ENCODE results near the gene RAB4B. TPM values are rescaled to one million over a fixed set of nuclear protein-coding genes. Genes with fewer than 3 reads are reported as not detected.

Gene RAB4B
- total and polyA plus RNA-seq, 2 experiments from 2014 or later, result 27.4 to 29.0 TPM

- Mint-ChIP-seq H3K4me1 (no peaks in the 10 kb centered on the region), H3K27me3 (ENCODE audit: insufficient read depth, low read depth, poor library complexity) (peaks cover 2% of the 10 kb centered on the region), H3K27ac (no peak overlapping the region), H3K36me3 (ENCODE audit: low read depth) (peaks cover 86% of the 10 kb centered on the region), H3K9me3 (no peaks in the 10 kb centered on the region), H3K4me3 (no peak overlapping the region)
- TF ChIP-seq ZNF114 (CRISPR knock-in tag; IDR thresholded peaks at IDR 0.05), result no peak
- no peak for TF ChIP-seq ZNF331 (CRISPR knock-in tag; IDR thresholded peaks at IDR 0.05; ENCODE audit: low read depth)
- TF ChIP-seq, protein P1, sequence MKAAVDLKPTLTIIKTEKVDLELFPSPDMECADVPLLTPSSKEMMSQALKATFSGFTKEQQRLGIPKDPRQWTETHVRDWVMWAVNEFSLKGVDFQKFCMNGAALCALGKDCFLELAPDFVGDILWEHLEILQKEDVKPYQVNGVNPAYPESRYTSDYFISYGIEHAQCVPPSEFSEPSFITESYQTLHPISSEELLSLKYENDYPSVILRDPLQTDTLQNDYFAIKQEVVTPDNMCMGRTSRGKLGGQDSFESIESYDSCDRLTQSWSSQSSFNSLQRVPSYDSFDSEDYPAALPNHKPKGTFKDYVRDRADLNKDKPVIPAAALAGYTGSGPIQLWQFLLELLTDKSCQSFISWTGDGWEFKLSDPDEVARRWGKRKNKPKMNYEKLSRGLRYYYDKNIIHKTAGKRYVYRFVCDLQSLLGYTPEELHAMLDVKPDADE (IDR thresholded peaks at IDR 0.05), result no peak
- no peak for TF ChIP-seq CREB1 (CRISPR knock-in tag; IDR thresholded peaks at IDR 0.05; ENCODE audit: low read depth)
- TF ChIP-seq EZH2 (IDR thresholded peaks at IDR 0.05; ENCODE audit: low read depth, unreplicated experiment), result no peak
- TF ChIP-seq CTCF (conservative IDR thresholded peaks at IDR 0.05; ENCODE audit: low read depth in 2 of 2), result no peak
- no peak for TF ChIP-seq JUNB (IDR thresholded peaks at IDR 0.05; ENCODE audit: unreplicated experiment)
- no peak for TF ChIP-seq ZNF462 (CRISPR knock-in tag; IDR thresholded peaks at IDR 0.05)
- no peak for TF ChIP-seq NANOG (IDR thresholded peaks at IDR 0.05; ENCODE audit: borderline replicate concordance)
- peaks cover 38% of the 10 kb centered on the region for H4K20me1 ChIP-seq (replicated peaks; ENCODE audit: insufficient read depth)
- H3K27me3 ChIP-seq (ENCODE audit: insufficient read depth), result no peaks in the 10 kb centered on the region
- peaks cover 54% of the 10 kb centered on the region for H3F3A ChIP-seq (replicated peaks; ENCODE audit: low read depth)
- DNase-seq (ENCODE audit: low spot score) (no peak), ATAC-seq (no peak)
- no peak overlapping the region for H3K4me3 ChIP-seq
- no peak overlapping the region for H3K4me2 ChIP-seq
- no peaks in the 10 kb centered on the region for H3K4me1 ChIP-seq (ENCODE audit: insufficient read depth)
- peaks cover 23% of the 10 kb centered on the region; the same call in 1 of the 2 replicates for H3K79me2 ChIP-seq (replicated peaks; ENCODE audit: insufficient read depth)
- H2AFZ ChIP-seq, result no peak overlapping the region
- peaks cover 71% of the 10 kb centered on the region for H3K36me3 ChIP-seq (ENCODE audit: insufficient read depth)
- H3K27ac ChIP-seq (ENCODE audit: low read depth), result no peak overlapping the region
- no peaks in the 10 kb centered on the region for H3K9me2 ChIP-seq (ENCODE audit: insufficient read depth)
These were observed 14.5 kb upstream of the RAB4B start for GRCh38 chr19:40763526-40763925.
